H1 (cell line): Measurements from ENCODE around the gene VSX1.

Experiments used
- CTCF ChIP-seq, 3 experiments: IDR thresholded peaks; 1 replicate in 2 of 3; 2 replicates in 1 of 3; pipeline versions ENCODE4 v1.5.1 to v1.6.1; 2011; ENCODE audit warnings: low read length in 3 of 3, mild to moderate bottlenecking in 3 of 3, inconsistent platforms in 2 of 3, low read depth in 1 of 3, moderate library complexity in 1 of 3; ENCODE audit not compliant: insufficient read depth in 1 of 3; ENCODE audit errors: control extremely low read depth in 1 of 3
- NRF1 ChIP-seq: IDR thresholded peaks from 2 replicates; pipeline ENCODE4 v1.6.1; 2011; ENCODE audit warnings: mild to moderate bottlenecking, low read depth, low read length, improper control_type of control experiment
- POLR2A ChIP-seq, 2 experiments: IDR thresholded peaks; 1 replicate in 1 of 2; 2 replicates in 1 of 2; pipeline ENCODE4 v1.6.1; 2011; ENCODE audit warnings: low read depth in 2 of 2, low read length in 2 of 2, mild to moderate bottlenecking in 2 of 2; ENCODE audit errors: control extremely low read depth in 1 of 2
- POU5F1 ChIP-seq: IDR thresholded peaks from 2 replicates; pipeline ENCODE4 v1.6.1; 2011; ENCODE audit warnings: low read depth, mild to moderate bottlenecking, low read length, moderate library complexity
- YY1 ChIP-seq: IDR thresholded peaks from 2 replicates; pipeline ENCODE4 v1.6.1; 2011; ENCODE audit warnings: low read depth, mild to moderate bottlenecking, low read length

GRCh38 chr20:25050082-25050481 is 31.9 kb downstream of the VSX1 start:
- TF ChIP-seq NRF1 (no peak), POU5F1 (no peak), POLR2A (IDR thresholded peaks at IDR 0.05; ENCODE audit: control extremely low read depth in 1 of 2, low read depth in 2 of 2, low read length in 2 of 2) (no peak), YY1 (no peak), CTCF (IDR thresholded peaks at IDR 0.05; ENCODE audit: control extremely low read depth in 1 of 3, insufficient read depth in 1 of 3, low read depth in 1 of 3, low read length in 3 of 3) (no peak)
